ENCODE data around the gene RFC2. TPM values are rescaled to one million over a fixed set of nuclear protein-coding genes. Genes with fewer than 3 reads are reported as not detected.

RFC2 gene
- total and polyA plus RNA-seq, 10 of the 15 experiments (the other 5 are each of a cell fraction or from before 2014, with no cell fraction given) = 25.8 to 145 (median 90.9) TPM

- H3K27ac ChIP-seq (ENCODE audit: control insufficient read depth, insufficient read depth) = peak overlapping the region; percentile 3
- ChIA-PET RAD21 (ENCODE audit: unreplicated experiment) (interaction anchor here (0.6 to 1.9 kb wide), 10 partner anchors 11 to 160 kb away, joined by 3 to 10 read pairs (median 4); partner anchors contain the start of gene LAT2), POLR2A (interaction anchor here (0.8 to 1.8 kb wide), 8 partner anchors 11 to 168 kb away, joined by 3 to 7 read pairs (median 4); partner anchors contain the start of genes CLIP2 and RFC2), SMC1A (ENCODE audit: uncharacterized antibody, unreplicated experiment) (interaction anchor here (1.0 to 2.4 kb wide), 6 partner anchors 10 to 49 kb away, joined by 3 to 9 read pairs (median 4); no protein-coding TSS in a partner anchor), CTCF (interaction anchor here (1.1 to 2.6 kb wide), 6 partner anchors 22 to 159 kb away, joined by 3 to 15 read pairs (median 5); no protein-coding TSS in a partner anchor)
- FAIRE-seq (no peak), DNase-seq (ENCODE audit: low read depth, low spot score) (no peak), ATAC-seq (peak; percentile 56)
- peaks cover 38 to 40% of the 10 kb centered on the region in 2 experiments for H3K36me3 ChIP-seq (ENCODE audit: control insufficient read depth in 2 of 2, insufficient read depth in 2 of 2, low read length in 1 of 2)
- no peak overlapping the region; the same call in 1 of the 2 replicates for H3K4me3 ChIP-seq
- no peaks in the 10 kb centered on the region for H3K9me3 ChIP-seq (replicated peaks; ENCODE audit: control insufficient read depth, insufficient read depth, low read length)
- H3K4me2 ChIP-seq (ENCODE audit: control insufficient read depth, insufficient read depth) = peak overlapping the region; percentile 86
- WGBS (ENCODE audit: insufficient coverage, insufficient replicate concordance, low lambda C conversion rate, missing lambda C conversion rate) = 46% methylated on average over 6 of the region's 6 CpGs
- TF ChIP-seq HSF1 (IDR thresholded peaks at IDR 0.05; ENCODE audit: low read depth, low read length) = no peak
- TF ChIP-seq POLR2AphosphoS5 (IDR thresholded peaks at IDR 0.05; ENCODE audit: low read length) = no peak
- TF ChIP-seq STAT1 (conservative IDR thresholded peaks at IDR 0.05) = no peak
- TF ChIP-seq POU2F2 (IDR thresholded peaks at IDR 0.05; ENCODE audit: borderline replicate concordance, low read depth, low read length) = no peak
- TF ChIP-seq DPF2 (IDR thresholded peaks at IDR 0.05) = no peak
- no peak for TF ChIP-seq HDGF (IDR thresholded peaks at IDR 0.05)
- TF ChIP-seq POLR2AphosphoS2 (IDR thresholded peaks at IDR 0.05; ENCODE audit: low read depth, low read length) = no peak
- TF ChIP-seq PAX5 (IDR thresholded peaks at IDR 0.05; ENCODE audit: borderline replicate concordance, low read depth, low read length) = 0 out of 2 replicates have a peak, but pooled peaks have one; percentile 3
- 0 out of 2 replicates have a peak, but pooled peaks have one; percentile 0 for TF ChIP-seq CHD2 (IDR thresholded peaks at IDR 0.05; ENCODE audit: borderline replicate concordance, low read depth, low read length)
- no peak for TF ChIP-seq BACH1 (IDR thresholded peaks at IDR 0.05; ENCODE audit: borderline replicate concordance)
- TF ChIP-seq IKZF1 (conservative IDR thresholded peaks at IDR 0.05) = no peak
- TF ChIP-seq PBX3 (IDR thresholded peaks at IDR 0.05; ENCODE audit: insufficient replicate concordance, low read depth, low read length) = no peak
- TF ChIP-seq CHD4 (IDR thresholded peaks at IDR 0.05) = no peak
- TF ChIP-seq ZNF217 (IDR thresholded peaks at IDR 0.05) = no peak
- TF ChIP-seq ZNF384 (IDR thresholded peaks at IDR 0.05; ENCODE audit: borderline replicate concordance, low read depth, low read length) = no peak
- no peak for TF ChIP-seq ZBTB40 (IDR thresholded peaks at IDR 0.05; ENCODE audit: borderline replicate concordance)
- no peak for TF ChIP-seq CBX5 (IDR thresholded peaks at IDR 0.05; ENCODE audit: low read depth)
- no peak for TF ChIP-seq YY1 (IDR thresholded peaks at IDR 0.05; ENCODE audit: low read depth, low read length)
- H3K4me1 ChIP-seq (ENCODE audit: control insufficient read depth, insufficient read depth, low read length) = peaks cover 7% of the 10 kb centered on the region
- no peaks in the 10 kb centered on the region for H4K20me1 ChIP-seq (ENCODE audit: control insufficient read depth, insufficient read depth)
- H2AFZ ChIP-seq (ENCODE audit: control insufficient read depth, low read depth, low read length) = no peak overlapping the region
- H3K27me3 ChIP-seq (replicated peaks in 1 of 2; ENCODE audit: control insufficient read depth in 2 of 2, insufficient read depth in 2 of 2, low read length in 1 of 2) = no peaks in the 10 kb centered on the region
- no TSS peak for BruUV-seq (replicated peaks)
- no peaks in the 10 kb centered on the region; the same call in none of the 2 replicates for H3K79me2 ChIP-seq (ENCODE audit: control insufficient read depth, insufficient read depth, low read length)
- in situ Hi-C loops (cut with MboI) (no loop called here), intact Hi-C loops (cut with micrococcal nuclease; ENCODE audit: unreplicated experiment) (no loop called here)
- no peak overlapping the region for H3K9ac ChIP-seq (ENCODE audit: control insufficient read depth, insufficient read depth, low read length)
Observed at GRCh38 chr7:74242122-74242443, 12.1 kb downstream of the RFC2 start.
